Measurements from ENCODE around the gene LYST. TPM values are rescaled to one million over a fixed set of nuclear protein-coding genes. Genes with fewer than 3 reads are reported as not detected.
"Not testable (repeated sequence)": the region's sequence is repeated elsewhere in the genome, so short reads cannot be mapped to it uniquely, and the experiment has no call there.

LYST gene
- total and polyA plus RNA-seq, 2 of the 8 experiments (the other 6 are each of a cell fraction or from before 2014, with no cell fraction given): 0.29 to 0.58 TPM

DNA sequence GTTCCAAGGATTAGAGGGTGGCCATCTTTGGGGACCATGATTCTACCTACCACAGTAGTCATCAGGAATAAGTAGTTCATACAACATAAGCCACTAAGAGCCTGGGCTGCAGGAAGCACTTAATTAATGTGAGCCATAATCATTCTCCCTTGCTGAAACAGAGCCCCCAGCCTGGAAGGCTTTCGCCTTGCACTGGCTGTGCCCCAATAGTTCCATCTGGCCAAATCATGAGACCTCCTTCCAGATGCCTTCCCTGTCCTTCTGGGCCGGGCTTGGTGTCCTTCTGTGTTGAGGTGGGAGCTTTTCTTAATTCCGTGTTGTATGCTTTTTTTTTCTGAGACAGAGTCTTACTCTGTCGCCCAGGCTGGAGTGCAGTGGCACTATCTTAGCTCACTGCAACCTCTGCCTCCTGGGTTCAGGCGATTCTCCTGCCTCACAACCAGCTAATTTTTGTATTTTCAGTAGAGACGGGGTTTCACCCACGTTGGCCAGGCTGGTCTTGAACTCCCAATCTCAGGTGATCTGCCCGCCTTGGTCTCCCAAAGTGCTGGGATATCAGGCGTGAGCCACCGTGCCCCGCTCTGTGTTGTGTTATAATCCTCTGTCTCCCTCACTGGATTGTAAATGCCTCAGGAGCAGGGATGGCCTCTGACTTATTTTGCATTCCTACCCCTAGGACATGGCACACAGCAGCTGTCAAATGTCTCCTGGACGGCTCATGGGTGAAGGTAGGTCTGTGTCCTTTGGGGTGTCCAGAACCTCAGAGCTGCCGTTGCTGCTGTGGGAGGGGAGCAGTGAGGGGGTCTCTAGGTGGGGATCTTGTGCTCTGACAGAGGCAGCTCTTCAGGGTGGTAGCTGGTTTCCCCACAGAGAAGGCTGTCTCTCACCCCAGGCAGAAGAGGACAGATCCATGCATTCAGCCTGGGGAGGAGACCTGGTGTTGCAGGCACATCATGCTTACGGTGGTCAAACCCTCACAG lies 227.2 kb downstream of the LYST start (continued):
- no peak for TF ChIP-seq POLR2AphosphoS5 (IDR thresholded peaks at IDR 0.05; ENCODE audit: low read depth, low read length)
- TF ChIP-seq EGR1 (IDR thresholded peaks at IDR 0.05; ENCODE audit: borderline replicate concordance, low read depth, low read length): no peak
- TF ChIP-seq FOSL1 (IDR thresholded peaks at IDR 0.05; ENCODE audit: insufficient read depth, low read depth, low read length): no peak
- no peak for TF ChIP-seq CHD1 (IDR thresholded peaks at IDR 0.05; ENCODE audit: low read depth, low read length)
- no peak for TF ChIP-seq SAP30 (IDR thresholded peaks at IDR 0.05; ENCODE audit: insufficient read depth, insufficient replicate concordance, low read length)
- no peak for TF ChIP-seq USF2 (IDR thresholded peaks at IDR 0.05; ENCODE audit: low read length)
- TF ChIP-seq SIN3A (conservative IDR thresholded peaks at IDR 0.05 in 1 of 2, IDR thresholded peaks at IDR 0.05 in 1 of 2; ENCODE audit: low read depth in 1 of 2, low read length in 2 of 2): no peak

- H3K18ac ChIP-seq (ENCODE audit: extremely low read depth, low read length); H2BK120ac ChIP-seq (replicated peaks; ENCODE audit: low read depth, low read length); H3K36me3 ChIP-seq (ENCODE audit: control insufficient read depth in 2 of 4, insufficient read depth in 4 of 4, low read length in 3 of 4); FAIRE-seq; H3K23me2 ChIP-seq (ENCODE audit: low read depth, low read length); H4K8ac ChIP-seq (ENCODE audit: extremely low read depth, insufficient read depth, low read length); H4K5ac ChIP-seq (ENCODE audit: insufficient read length, low read depth, low read length); H2BK15ac ChIP-seq (ENCODE audit: low read length); H3K27ac ChIP-seq (ENCODE audit: low read depth, low read length); H3K23ac ChIP-seq (ENCODE audit: insufficient read length); H3K27me3 ChIP-seq (replicated peaks in 1 of 4; ENCODE audit: control insufficient read depth in 3 of 4, extremely low read depth in 1 of 4, insufficient read depth in 3 of 4, low read length in 3 of 4); H2AK5ac ChIP-seq (ENCODE audit: low read depth, low read length); H2BK5ac ChIP-seq (ENCODE audit: low read depth, low read length); H2BK20ac ChIP-seq (ENCODE audit: low read length); H2BK12ac ChIP-seq (ENCODE audit: low read depth, low read length); H3K9ac ChIP-seq (replicated peaks in 1 of 4; ENCODE audit: extremely low read depth in 1 of 4, low read depth in 3 of 4, low read length in 3 of 4); H4K20me1 ChIP-seq (replicated peaks in 1 of 2; ENCODE audit: control insufficient read depth in 1 of 2, insufficient read depth in 2 of 2, low read length in 2 of 2); H3K14ac ChIP-seq (ENCODE audit: insufficient read length); H3K4me3 ChIP-seq (ENCODE audit: extremely low read depth in 1 of 4, insufficient read depth in 2 of 4, low read depth in 3 of 4, low read length in 4 of 4); H3K79me1 ChIP-seq (ENCODE audit: low read depth, low read length); H3K4me2 ChIP-seq (ENCODE audit: insufficient read depth in 1 of 2, low read depth in 2 of 2, low read length in 2 of 2); H4K91ac ChIP-seq (replicated peaks; ENCODE audit: insufficient read length, low read length); H3K4ac ChIP-seq (replicated peaks; ENCODE audit: insufficient read length, low read depth, low read length); H3K9me3 ChIP-seq (ENCODE audit: insufficient read depth in 2 of 2, low read depth in 1 of 2, low read length in 1 of 2); DNase-seq (ENCODE audit: low read depth in 1 of 2, low spot score in 2 of 2); H2AFZ ChIP-seq (ENCODE audit: low read length); H3K56ac ChIP-seq (replicated peaks; ENCODE audit: insufficient read length, low read depth, low read length): not testable (repeated sequence)
- WGBS, 2 experiments (ENCODE audit: extremely low coverage in 1 of 2, insufficient coverage in 1 of 2, insufficient read length in 1 of 2, insufficient replicate concordance in 2 of 2, low coverage in 1 of 2, low lambda C conversion rate in 2 of 2, missing lambda C conversion rate in 1 of 2): 91% methylated on average over 2 of the region's 2 CpGs; no CpG with 5 or more reads in 1 of the 2 experiments
- Histone ChIP-seq H3K79me2 (ENCODE audit: control insufficient read depth in 1 of 2, insufficient read depth in 2 of 2, low read length in 2 of 2) (peaks cover 0 to 79% of the 10 kb centered on the region in 2 experiments; a peak in 3 of 4 replicates), H3K4me1 (replicated peaks in 1 of 4; ENCODE audit: control insufficient read depth in 3 of 4, insufficient read depth in 4 of 4, low read length in 3 of 4) (peaks cover 7 to 25% (median 19%) of the 10 kb centered on the region in 4 experiments)
- ChIA-PET POLR2A (ENCODE audit: partially characterized antibody) (interaction anchor here (1.5 kb wide), 1 partner anchor 9 kb away, joined by 5 read pairs; no protein-coding TSS in a partner anchor), CTCF (ENCODE audit: partially characterized antibody) (interaction anchor here (1.8 to 6.2 kb wide), 2 partner anchors 38 to 94 kb away, joined by 4 to 34 read pairs; no protein-coding TSS in a partner anchor)
These were observed 228.1 kb downstream of the LYST start for GRCh38 chr1:235638612-235639011.

Data from H1 (cell line).